Thyroid gland (tissue), 4 donors: ENCODE measurements around the gene DTNBP1.

Experiments
- POLR2A ChIP-seq, 2 donors: fragments of 450-650 bp; IDR thresholded peaks; one replicate each; pipeline ENCODE4 v1.6.1; 2017; ENCODE audit warnings: antibody characterized with exemption in 2 of 2, mild to moderate bottlenecking in 2 of 2, moderate library complexity in 1 of 2
- TF ChIP-seq, protein P1 (sequence below), 6 experiments: fragments of 200-600 bp in 3 of 6; fragments of 450-650 bp in 3 of 6; sonication (generic) in 3 of 6; IDR thresholded peaks; one replicate each; pipeline ENCODE4 v1.5.1; 2016 to 2019; ENCODE audit warnings: antibody characterized with exemption in 6 of 6, mild to moderate bottlenecking in 2 of 6, inconsistent platforms in 1 of 6, moderate library complexity in 1 of 6

DNA sequence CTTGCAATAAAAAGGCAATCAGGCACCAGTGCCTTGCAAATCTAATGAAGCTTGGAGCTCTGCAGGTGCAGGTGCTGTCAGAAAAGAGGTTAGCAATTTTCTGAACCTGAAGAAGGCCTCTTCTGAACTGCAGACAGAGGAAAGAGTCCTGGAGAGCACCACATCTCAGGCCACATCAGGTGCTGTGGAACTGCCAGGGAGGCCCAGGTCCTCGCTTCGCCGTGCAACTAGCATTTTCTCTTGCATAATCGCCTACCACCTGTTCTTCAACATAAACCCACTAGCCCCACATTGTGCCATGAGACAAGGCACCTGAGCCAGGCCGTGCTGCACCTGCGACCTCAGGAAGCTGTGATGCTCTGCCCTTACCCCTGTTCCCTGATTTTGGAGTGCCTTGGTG is 187.6 kb downstream of the DTNBP1 start:
- TF ChIP-seq, protein P1, sequence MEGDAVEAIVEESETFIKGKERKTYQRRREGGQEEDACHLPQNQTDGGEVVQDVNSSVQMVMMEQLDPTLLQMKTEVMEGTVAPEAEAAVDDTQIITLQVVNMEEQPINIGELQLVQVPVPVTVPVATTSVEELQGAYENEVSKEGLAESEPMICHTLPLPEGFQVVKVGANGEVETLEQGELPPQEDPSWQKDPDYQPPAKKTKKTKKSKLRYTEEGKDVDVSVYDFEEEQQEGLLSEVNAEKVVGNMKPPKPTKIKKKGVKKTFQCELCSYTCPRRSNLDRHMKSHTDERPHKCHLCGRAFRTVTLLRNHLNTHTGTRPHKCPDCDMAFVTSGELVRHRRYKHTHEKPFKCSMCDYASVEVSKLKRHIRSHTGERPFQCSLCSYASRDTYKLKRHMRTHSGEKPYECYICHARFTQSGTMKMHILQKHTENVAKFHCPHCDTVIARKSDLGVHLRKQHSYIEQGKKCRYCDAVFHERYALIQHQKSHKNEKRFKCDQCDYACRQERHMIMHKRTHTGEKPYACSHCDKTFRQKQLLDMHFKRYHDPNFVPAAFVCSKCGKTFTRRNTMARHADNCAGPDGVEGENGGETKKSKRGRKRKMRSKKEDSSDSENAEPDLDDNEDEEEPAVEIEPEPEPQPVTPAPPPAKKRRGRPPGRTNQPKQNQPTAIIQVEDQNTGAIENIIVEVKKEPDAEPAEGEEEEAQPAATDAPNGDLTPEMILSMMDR (IDR thresholded peaks at IDR 0.05) = no peak
- TF ChIP-seq POLR2A (IDR thresholded peaks at IDR 0.05) = no peak
